BJ (cell line): Measurements from ENCODE around the gene STK39. TPM values are rescaled to one million over a fixed set of nuclear protein-coding genes. Genes with fewer than 3 reads are reported as not detected.

Experiments
- CTCF ChIA-PET: fragments of 350-600 bp; formaldehyde crosslinking; extraction: SDS; loops from one replicate; lab custom pipeline; 2021; ENCODE audit warnings: antibody characterized with exemption, inconsistent platforms; lab: Yijun Ruan, JAX
- POLR2A ChIA-PET: fragments of 300-600 bp; sonication (Branson Sonifier 250); formaldehyde crosslinking; extraction: SDS; loops from one replicate; lab custom pipeline; 2021; ENCODE audit warnings: antibody characterized with exemption; lab: Charles Lee
- DNase-seq: peaks from one replicate; pipeline ENCODE4 v3.0.0-alpha.2; 2011; ENCODE audit warnings: low read depth
- H3K27me3 ChIP-seq: 2 replicates; pipeline ENCODE4 v1.6.0; 2011; ENCODE audit warnings: low read length; ENCODE audit not compliant: control insufficient read depth, insufficient read depth
- H3K36me3 ChIP-seq: 2 replicates; pipeline ENCODE4 v1.5.1; 2011; ENCODE audit warnings: low read length; ENCODE audit not compliant: control insufficient read depth, insufficient read depth
- H3K4me3 ChIP-seq: 2 replicates; pipeline ENCODE4 v1.5.1; 2011; ENCODE audit warnings: low read depth, mild to moderate bottlenecking, control low read depth, low read length
- polyA plus RNA-seq: library from polyadenylated mRNA; depleted of rRNA; stranded (reverse); fragments of >200 nt; gene quantifications from 2 replicates; pipeline ENCODE4 v1.2.3, GENCODE V29; 2011
- TF ChIP-seq, protein P1 (sequence below): IDR thresholded peaks from 2 replicates; pipeline ENCODE4 v1.5.1; 2011; ENCODE audit warnings: low read depth, mild to moderate bottlenecking, control low read depth, inconsistent platforms, low read length, moderate library complexity; ENCODE audit not compliant: insufficient read depth

Gene STK39
- polyA plus RNA-seq, 1 experiment: 7.6 TPM

DNA sequence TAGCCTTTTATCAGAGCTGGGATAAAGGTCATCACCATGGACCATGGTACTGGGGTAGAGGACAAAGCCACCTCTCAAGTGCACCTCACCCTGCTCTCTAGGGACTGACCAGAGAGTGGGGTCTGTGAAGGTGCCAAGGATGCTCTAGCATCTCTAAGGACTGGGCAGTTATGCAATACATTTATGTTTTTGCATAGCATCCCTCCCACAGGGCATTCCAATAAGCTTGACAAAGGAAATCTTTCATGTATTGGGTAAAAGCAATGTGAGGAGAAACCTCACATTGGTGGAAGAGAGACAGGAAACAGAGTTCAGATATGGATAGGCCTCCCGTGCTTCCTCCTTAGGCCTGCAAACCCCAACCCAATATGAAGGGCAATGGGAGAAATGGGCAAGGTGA lies 31.6 kb downstream of the STK39 start:
- CTCF ChIA-PET: interaction anchor here (0.6 to 1.8 kb wide), 3 partner anchors 19 to 96 kb away, joined by 3 read pairs; no protein-coding TSS in a partner anchor
- Histone ChIP-seq H3K27me3 (no peaks in the 10 kb centered on the region), H3K36me3 (no peaks in the 10 kb centered on the region), H3K4me3 (no peak overlapping the region)
- TF ChIP-seq, protein P1, sequence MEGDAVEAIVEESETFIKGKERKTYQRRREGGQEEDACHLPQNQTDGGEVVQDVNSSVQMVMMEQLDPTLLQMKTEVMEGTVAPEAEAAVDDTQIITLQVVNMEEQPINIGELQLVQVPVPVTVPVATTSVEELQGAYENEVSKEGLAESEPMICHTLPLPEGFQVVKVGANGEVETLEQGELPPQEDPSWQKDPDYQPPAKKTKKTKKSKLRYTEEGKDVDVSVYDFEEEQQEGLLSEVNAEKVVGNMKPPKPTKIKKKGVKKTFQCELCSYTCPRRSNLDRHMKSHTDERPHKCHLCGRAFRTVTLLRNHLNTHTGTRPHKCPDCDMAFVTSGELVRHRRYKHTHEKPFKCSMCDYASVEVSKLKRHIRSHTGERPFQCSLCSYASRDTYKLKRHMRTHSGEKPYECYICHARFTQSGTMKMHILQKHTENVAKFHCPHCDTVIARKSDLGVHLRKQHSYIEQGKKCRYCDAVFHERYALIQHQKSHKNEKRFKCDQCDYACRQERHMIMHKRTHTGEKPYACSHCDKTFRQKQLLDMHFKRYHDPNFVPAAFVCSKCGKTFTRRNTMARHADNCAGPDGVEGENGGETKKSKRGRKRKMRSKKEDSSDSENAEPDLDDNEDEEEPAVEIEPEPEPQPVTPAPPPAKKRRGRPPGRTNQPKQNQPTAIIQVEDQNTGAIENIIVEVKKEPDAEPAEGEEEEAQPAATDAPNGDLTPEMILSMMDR: no peak
- POLR2A ChIA-PET: interaction anchor here (0.6 kb wide), 1 partner anchor 21 kb away, joined by 4 read pairs; no protein-coding TSS in a partner anchor
- no peak for DNase-seq

GRCh38 chr2:168212866-168213265 lies 34.5 kb downstream of the STK39 start:
- CTCF ChIA-PET: no interaction called here
- Histone ChIP-seq H3K27me3 (no peaks in the 10 kb centered on the region), H3K4me3 (no peak overlapping the region), H3K36me3 (no peaks in the 10 kb centered on the region)
- TF ChIP-seq, protein P1: no peak
- no peak for DNase-seq
- POLR2A ChIA-PET: no interaction called here

DNA sequence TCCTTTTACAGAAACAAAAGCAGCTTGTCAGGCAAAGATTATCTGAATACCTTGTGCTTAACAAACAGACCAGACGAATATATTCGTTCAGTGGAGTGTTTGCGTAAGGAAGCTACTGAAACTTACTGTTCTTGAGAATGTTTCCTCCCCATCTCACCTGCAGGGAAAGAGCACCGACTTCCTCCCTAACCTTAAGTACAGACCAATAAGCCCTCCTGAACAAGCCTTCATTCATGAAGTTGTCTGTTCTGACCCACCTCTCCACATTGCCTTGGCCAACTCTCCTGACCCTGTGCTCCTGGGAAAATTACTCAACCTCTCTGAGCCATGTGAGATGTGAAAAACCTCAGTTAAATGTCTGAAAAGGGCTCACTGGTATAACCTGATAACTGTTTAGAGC lies 35.2 kb downstream of the STK39 start:
- ChIA-PET POLR2A (no interaction called here), CTCF (no interaction called here)
- Histone ChIP-seq H3K27me3 (no peaks in the 10 kb centered on the region), H3K36me3 (no peaks in the 10 kb centered on the region), H3K4me3 (no peak overlapping the region)
- TF ChIP-seq, protein P1: no peak
- DNase-seq: no peak

DNA sequence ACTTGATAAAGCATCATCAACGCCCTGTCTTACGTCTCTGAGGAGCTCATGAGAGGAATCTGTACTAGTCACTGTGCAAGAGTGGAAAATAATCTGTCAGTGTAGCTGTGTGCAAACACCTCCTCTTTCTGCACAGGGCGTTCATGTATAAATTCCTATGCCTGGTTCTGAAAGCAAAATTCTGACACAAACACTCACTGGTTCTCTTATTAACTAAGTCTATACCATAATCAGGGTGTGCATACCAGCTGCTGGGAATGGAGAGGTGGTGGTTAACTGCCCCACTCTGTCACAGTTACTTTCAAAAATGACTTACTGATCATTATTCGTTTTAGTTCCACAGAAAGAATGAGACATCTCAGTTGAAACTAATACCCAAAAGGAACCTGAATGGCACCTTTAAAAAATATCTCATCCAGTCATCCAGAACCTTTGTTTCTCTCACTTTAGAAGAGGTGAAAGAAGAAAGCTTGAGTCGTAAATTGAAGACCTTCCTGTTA lies 35.7 kb downstream of the STK39 start:
- CTCF ChIA-PET: interaction anchor here (1.2 kb wide), 1 partner anchor 9 kb away, joined by 4 read pairs; no protein-coding TSS in a partner anchor
- Histone ChIP-seq H3K4me3 (no peak overlapping the region), H3K36me3 (no peaks in the 10 kb centered on the region), H3K27me3 (no peaks in the 10 kb centered on the region)
- TF ChIP-seq, protein P1: no peak
- DNase-seq: no peak
- POLR2A ChIA-PET: no interaction called here

GRCh38 chr2:168210895-168211570 lies 36.4 kb downstream of the STK39 start:
- no peaks in the 10 kb centered on the region for H3K36me3 ChIP-seq
- DNase-seq: peak; percentile 78
- ChIA-PET POLR2A (no interaction called here), CTCF (interaction anchor here (1.2 kb wide), 1 partner anchor 10 kb away, joined by 4 read pairs; no protein-coding TSS in a partner anchor)
- no peak overlapping the region; the same call in 1 of the 2 replicates for H3K4me3 ChIP-seq
- TF ChIP-seq, protein P1: no peak
- no peaks in the 10 kb centered on the region for H3K27me3 ChIP-seq
